ENCODE measurements around the gene SCN1B. TPM values are rescaled to one million over a fixed set of nuclear protein-coding genes. Genes with fewer than 3 reads are reported as not detected.

The SCN1B gene
- total and polyA plus RNA-seq, 2 of the 13 experiments (the other 11 are each of a cell fraction or from before 2014, with no cell fraction given) = 2.7 to 20.1 TPM

GRCh38 chr19:35040826-35041547 lies 10.7 kb downstream of the SCN1B start (continued):
- TF ChIP-seq ZBED4 (CRISPR knock-in tag; IDR thresholded peaks at IDR 0.05; ENCODE audit: borderline replicate concordance) = peak; percentile 71; the same call in 1 of the 2 replicates
- peak; percentile 66 for TF ChIP-seq ZNF629 (CRISPR knock-in tag; conservative IDR thresholded peaks at IDR 0.05)
- peak; percentile 90; the same call in 1 of the 2 replicates for TF ChIP-seq ZNF414 (CRISPR knock-in tag; IDR thresholded peaks at IDR 0.05)
- TF ChIP-seq PREB (CRISPR knock-in tag; IDR thresholded peaks at IDR 0.05) = no peak
- peak; percentile 97 for TF ChIP-seq HIVEP1 (CRISPR knock-in tag; IDR thresholded peaks at IDR 0.05)
- peak; percentile 89 for TF ChIP-seq PITX1 (CRISPR knock-in tag; IDR thresholded peaks at IDR 0.05)
- TF ChIP-seq BRF2 (CRISPR knock-in tag; IDR thresholded peaks at IDR 0.05) = peak; percentile 80; the same call in 1 of the 2 replicates
- peak; percentile 78 for TF ChIP-seq GMEB1 (CRISPR knock-in tag; IDR thresholded peaks at IDR 0.05; ENCODE audit: borderline replicate concordance)
- TF ChIP-seq BRCA1 (CRISPR knock-in tag; IDR thresholded peaks at IDR 0.05) = no peak
- no peak for TF ChIP-seq SRSF9 (IDR thresholded peaks at IDR 0.05; ENCODE audit: borderline replicate concordance, insufficient read depth, low read depth, low read length, poor library complexity, severe bottlenecking)
- no peak for TF ChIP-seq MYNN (CRISPR knock-in tag; IDR thresholded peaks at IDR 0.05; ENCODE audit: low read depth)
- TF ChIP-seq ZNF670 (CRISPR knock-in tag; IDR thresholded peaks at IDR 0.05; ENCODE audit: borderline replicate concordance) = peak; percentile 98
- TF ChIP-seq PRMT3 (CRISPR knock-in tag; IDR thresholded peaks at IDR 0.05; ENCODE audit: borderline replicate concordance, low read depth) = peak; percentile 45; the same call in 1 of the 2 replicates
- TF ChIP-seq ZNF326 (CRISPR knock-in tag; IDR thresholded peaks at IDR 0.05; ENCODE audit: borderline replicate concordance) = no peak
- no peak for TF ChIP-seq DNMT1 (CRISPR knock-in tag; IDR thresholded peaks at IDR 0.05)
- peak; percentile 26; the same call in 1 of the 2 replicates for TF ChIP-seq ZSCAN9 (CRISPR knock-in tag; IDR thresholded peaks at IDR 0.05; ENCODE audit: borderline replicate concordance)
- peak; percentile 89 for TF ChIP-seq HNF4G (IDR thresholded peaks at IDR 0.05; ENCODE audit: borderline replicate concordance, low read depth, low read length)
- TF ChIP-seq HNF4G (CRISPR knock-in tag; IDR thresholded peaks at IDR 0.05; ENCODE audit: borderline replicate concordance, low read depth) = peak; percentile 89
- peak; percentile 67; the same call in 1 of the 2 replicates for TF ChIP-seq ZNF598 (CRISPR knock-in tag; IDR thresholded peaks at IDR 0.05; ENCODE audit: borderline replicate concordance)
- no peak for TF ChIP-seq STAT5B (CRISPR knock-in tag; IDR thresholded peaks at IDR 0.05)
- TF ChIP-seq ZNF225 (CRISPR knock-in tag; IDR thresholded peaks at IDR 0.05) = no peak
